D341Med (cell line): ENCODE data around the gene LRP1.
A peak's percentile ranks its signal among the peaks of the same experiment; 100 is the strongest.

Source experiments
- DNase-seq: peaks from one replicate; pipeline ENCODE4 v3.0.0; 2012; ENCODE audit warnings: low spot score

The LRP1 gene

GRCh38 chr12:57236201-57236924 lies 108.1 kb downstream of the LRP1 start:
- no peak for DNase-seq

- DNase-seq: no peak
These were observed 108.8 kb downstream of the LRP1 start for GRCh38 chr12:57236925-57237595.

GRCh38 chr12:57237596-57237931 lies 109.3 kb downstream of the LRP1 start:
- DNase-seq: no peak

- DNase-seq: no peak
These were observed 109.9 kb downstream of the LRP1 start for GRCh38 chr12:57237932-57238853.

GRCh38 chr12:57238854-57239554 lies 110.7 kb downstream of the LRP1 start:
- peak; percentile 94 for DNase-seq

GRCh38 chr12:57239587-57240065 lies 111.3 kb downstream of the LRP1 start:
- no peak for DNase-seq

GRCh38 chr12:57240066-57240921 lies 112.0 kb downstream of the LRP1 start:
- peak; percentile 72 for DNase-seq

GRCh38 chr12:57240926-57241401 lies 112.7 kb downstream of the LRP1 start:
- no peak for DNase-seq

- DNase-seq: peak; percentile 60
These were observed 113.4 kb downstream of the LRP1 start for GRCh38 chr12:57241402-57242310.

- DNase-seq: peak; percentile 73
These were observed 114.0 kb downstream of the LRP1 start for GRCh38 chr12:57242329-57242690.

GRCh38 chr12:57242691-57243454 lies 114.6 kb downstream of the LRP1 start:
- peak; percentile 84 for DNase-seq

- DNase-seq: peak; percentile 89
These were observed 115.4 kb downstream of the LRP1 start for GRCh38 chr12:57243521-57244311.

- DNase-seq: no peak
These were observed 116.0 kb downstream of the LRP1 start for GRCh38 chr12:57244312-57244696.

GRCh38 chr12:57247041-57247440 lies 118.8 kb downstream of the LRP1 start:
- DNase-seq: no peak

- no peak for DNase-seq
These were observed 120.9 kb downstream of the LRP1 start for GRCh38 chr12:57248934-57249742.

GRCh38 chr12:57250541-57250940 lies 122.3 kb downstream of the LRP1 start:
- DNase-seq: no peak

GRCh38 chr12:57250956-57251355 lies 122.7 kb downstream of the LRP1 start, which contains the start of gene STAC3:
Gene STAC3 (minus strand): TSS chr12:57251187. CDS start chr12:57249636, 1,551 bp downstream.
- no peak for DNase-seq
